Mammary epithelial cell (primary cell): ENCODE data around the gene RPS5.

ENCODE experiments used
- CTCF ChIP-seq, 2 donors: IDR thresholded peaks in 1 of 2; conservative IDR thresholded peaks in 1 of 2; 2 replicates each; pipeline ENCODE4 v1.5.1; 2011 to 2012; ENCODE audit warnings: inconsistent platforms in 2 of 2, low read length in 2 of 2, mild to moderate bottlenecking in 2 of 2, control low read depth in 1 of 2, low read depth in 1 of 2; ENCODE audit not compliant: insufficient read depth in 1 of 2; ENCODE audit errors: extremely low read depth in 1 of 2
- EZH2 ChIP-seq: IDR thresholded peaks from 2 replicates; pipeline ENCODE4 v1.6.1; 2012; ENCODE audit warnings: low read length, inconsistent platforms, borderline replicate concordance

- TF ChIP-seq CTCF (conservative IDR thresholded peaks at IDR 0.05 in 1 of 2, IDR thresholded peaks at IDR 0.05 in 1 of 2; ENCODE audit: extremely low read depth in 1 of 2, insufficient read depth in 1 of 2, low read depth in 1 of 2, low read length in 2 of 2): no peak
- no peak for TF ChIP-seq EZH2
Measured at GRCh38 chr19:58395220-58395978, 8.3 kb downstream of the RPS5 start, which contains the start of gene RNF225.
